Psoas muscle (tissue), 8 donors: ENCODE data around the gene ASXL1. TPM values are rescaled to one million over a fixed set of nuclear protein-coding genes. Genes with fewer than 3 reads are reported as not detected.

Experiments used
- ATAC-seq, 4 donors: fragments of 200-7000 bp; cut with Tn5 transposase; one replicate each; pipeline ENCODE4 v1.9.1; 2020; ENCODE audit warnings: moderate library complexity in 3 of 4, mild to moderate bottlenecking in 2 of 4
- DNase-seq, 2 donors: peaks; one replicate each; pipeline ENCODE4 v3.0.0-alpha.2; 2020
- H3K27ac ChIP-seq: fragments of 200-600 bp; one replicate; pipeline ENCODE4 v1.8.0; 2022
- H3K27me3 ChIP-seq, 3 donors: fragments of 200-600 bp in 1 of 3; one replicate each; pipeline versions ENCODE4 v1.6.1 to v1.8.0; 2013 to 2022; ENCODE audit warnings: low read length in 2 of 3, mild to moderate bottlenecking in 2 of 3, moderate library complexity in 1 of 3; ENCODE audit not compliant: insufficient read depth in 3 of 3
- H3K36me3 ChIP-seq, 2 donors: fragments of 200-600 bp in 1 of 2; one replicate each; pipeline versions ENCODE4 v1.6.1 to v1.8.0; 2013 to 2022; ENCODE audit warnings: low read depth in 1 of 2, mild to moderate bottlenecking in 1 of 2, moderate library complexity in 1 of 2; ENCODE audit not compliant: insufficient read depth in 1 of 2
- H3K4me1 ChIP-seq: fragments of 200-600 bp; one replicate; pipeline ENCODE4 v1.8.0; 2022
- H3K4me3 ChIP-seq: fragments of 200-600 bp; one replicate; pipeline ENCODE4 v1.8.0; 2022; ENCODE audit warnings: mild to moderate bottlenecking
- H3K9me3 ChIP-seq: fragments of 200-600 bp; one replicate; pipeline ENCODE4 v1.8.0; 2022
- CTCF ChIP-seq: fragments of 200-600 bp; IDR thresholded peaks from one replicate; pipeline ENCODE4 v1.8.0; 2022; ENCODE audit warnings: antibody characterized with exemption
- WGBS, 3 donors: extraction: QIAGEN DNeasy Blood & Tissue Kit; methylation state at CpG; one replicate each; pipeline versions ENCODE4 v1.1.6 to v1.1.7; 2013; 5-methylcytosine and 5-hydroxymethylcytosine counted together
- intact Hi-C, 2 donors: fragments of 100-400 bp; cut with DNase I; formaldehyde crosslinking; loops; one replicate each; pipeline versions ENCODE4 v1.11.0 to v1.14.2; 2022
- polyA plus RNA-seq, 3 donors: library from polyadenylated mRNA; stranded (reverse); fragments of 200-250 nt; gene quantifications; one replicate each; pipeline ENCODE4 v1.2.3, GENCODE V29; 2013
- total RNA-seq, 4 donors: library from RNA; stranded (reverse); fragmentation: NEBNext Ultra II Directional in 2 of 4; extraction: Animal tissue kit (Norgen Biotek cat#: 25700) in 2 of 4; gene quantifications; one replicate each; pipeline versions ENCODE4 v1.2.1 to v1.2.4, GENCODE V29; 2021 to 2023
- donor health status: healthy with polysubstance abuse.
- donor health status: DM: no; HTN: no; CAD: no; lungs with moderate emphysema.
- donor health status: Bipolar disorder and iron deficiency.
- donor health status: healthy.
- donor health status: DM: yes; HTN: yes; CAD: no.
- donor health status: DM: no; HTN: no; CAD: no.
- donor health status: DM: no; HTN: no; CAD: no.
- donor health status: DM: yes; HTN: yes; CAD: no.

The ASXL1 gene
- total and polyA plus RNA-seq, 7 donors: 18.5 to 52.0 (median 23.2) TPM

- H3K27me3 ChIP-seq: peaks cover 0 to 1% (median 0%) of the 10 kb centered on the region in 3 donors
- H3K27ac ChIP-seq: no peak overlapping the region
- H3K4me1 ChIP-seq: peaks cover 17% of the 10 kb centered on the region
- ATAC-seq (no peak), DNase-seq (peak in 1 of 2 donors; percentile 43)
- H3K9me3 ChIP-seq: no peaks in the 10 kb centered on the region
- intact Hi-C loops: no loop called here
- peaks cover 0 to 9% of the 10 kb centered on the region in 2 donors for H3K36me3 ChIP-seq
- H3K4me3 ChIP-seq: no peak overlapping the region
- 86 to 87% (median 87%) methylated on average over 28 of the region's 28 CpGs for WGBS, 3 donors
- TF ChIP-seq CTCF: no peak
Observed at GRCh38 chr20:32453467-32454163, 95.5 kb downstream of the ASXL1 start.

GRCh38 chr20:32454164-32455145, 96.3 kb downstream of the ASXL1 start:
- 84 to 85% (median 85%) methylated on average over 29 to 31 of the region's 31 CpGs for WGBS, 3 donors
- DNase-seq (peak in 1 of 2 donors; percentile 35), ATAC-seq (no peak)
- TF ChIP-seq CTCF: no peak
- H3K4me3 ChIP-seq: no peak overlapping the region
- H3K27ac ChIP-seq: no peak overlapping the region
- peaks cover 17% of the 10 kb centered on the region for H3K4me1 ChIP-seq
- intact Hi-C loops: no loop called here
- H3K36me3 ChIP-seq: peaks cover 0 to 9% of the 10 kb centered on the region in 2 donors
- no peaks in the 10 kb centered on the region for H3K27me3 ChIP-seq
- no peaks in the 10 kb centered on the region for H3K9me3 ChIP-seq

- no peak overlapping the region for H3K27ac ChIP-seq
- peak in 2 of 4 donors; percentile 16 to 27 for ATAC-seq
Observed at GRCh38 chr20:32455171-32455900, 97.2 kb downstream of the ASXL1 start.

More at GRCh38 chr20:32455171-32455900, 97.2 kb downstream of the ASXL1 start:
- Histone ChIP-seq H3K9me3 (no peaks in the 10 kb centered on the region), H3K4me3 (no peak overlapping the region), H3K36me3 (peaks cover 0 to 9% of the 10 kb centered on the region in 2 donors), H3K4me1 (peaks cover 15% of the 10 kb centered on the region), H3K27me3 (no peaks in the 10 kb centered on the region)
- no peak for TF ChIP-seq CTCF
- WGBS, 3 donors: 79 to 90% (median 84%) methylated on average over 11 to 12 of the region's 12 CpGs
- intact Hi-C loops: no loop called here
- peak in 1 of 2 donors; percentile 41 for DNase-seq
